ENCODE data around the gene SORBS2. TPM values are rescaled to one million over a fixed set of nuclear protein-coding genes. Genes with fewer than 3 reads are reported as not detected.
"Not testable (repeated sequence)": the region's sequence is repeated elsewhere in the genome, so short reads cannot be mapped to it uniquely, and the experiment has no call there.

The SORBS2 gene
- total and polyA plus RNA-seq, 2 of the 4 experiments (the other 2 are of a cell fraction) = 0.18 TPM; not detected in 1

GRCh38 chr4:185559915-185560281, 252.1 kb downstream of the SORBS2 start:
- dilution Hi-C loops (cut with HindIII; ENCODE audit: low sequenced_read_pairs, unreplicated experiment) = no loop called here
- Histone ChIP-seq H3K36me3 (ENCODE audit: control insufficient read depth, insufficient read depth, low read length) (no peaks in the 10 kb centered on the region), H3K18ac (ENCODE audit: low read depth, low read length) (no peak overlapping the region), H3K27me3 (ENCODE audit: control insufficient read depth, insufficient read depth, low read length) (no peaks in the 10 kb centered on the region), H2BK15ac (ENCODE audit: low read depth, low read length) (peak overlapping the region; percentile 27; the same call in 1 of the 3 replicates), H3K4me3 (ENCODE audit: insufficient read depth, low read depth, low read length) (no peak overlapping the region), H3K79me1 (ENCODE audit: low read depth in 1 of 2, low read length in 2 of 2) (no peaks in the 10 kb centered on the region), H3K9ac (ENCODE audit: low read depth, low read length) (no peak overlapping the region), H2AFZ (replicated peaks; ENCODE audit: low read length, poor library complexity) (peak overlapping the region; percentile 25), H3K23ac (ENCODE audit: low read depth, low read length) (no peak overlapping the region), H3K14ac (replicated peaks; ENCODE audit: low read depth, low read length) (peak overlapping the region; percentile 52), H3K4me1 (ENCODE audit: control insufficient read depth, insufficient read depth, low read length) (peaks cover 4% of the 10 kb centered on the region), H2AK9ac (replicated peaks; ENCODE audit: low read depth, low read length, poor library complexity) (no peak overlapping the region), H4K91ac (ENCODE audit: insufficient read depth, low read depth, low read length) (peak overlapping the region; percentile 32; the same call in 1 of the 2 replicates), H2BK120ac (ENCODE audit: low read depth, low read length) (peak overlapping the region; percentile 63), H3K27ac (ENCODE audit: insufficient read depth, low read length) (peak overlapping the region; percentile 49; the same call in 1 of the 2 replicates), H3K56ac (ENCODE audit: extremely low read depth, insufficient read depth, low read length) (no peak overlapping the region), H4K5ac (ENCODE audit: low read depth, low read length) (no peak overlapping the region; the same call in 1 of the 2 replicates), H3K9me1 (ENCODE audit: insufficient read depth, low read length) (peaks cover 5% of the 10 kb centered on the region; the same call in 1 of the 2 replicates), H2BK5ac (ENCODE audit: low read depth, low read length, poor library complexity, severe bottlenecking) (peak overlapping the region; percentile 32), H3K4me2 (ENCODE audit: low read depth, low read length) (no peak overlapping the region), H4K20me1 (ENCODE audit: insufficient read depth, low read length) (no peaks in the 10 kb centered on the region), H3K4ac (ENCODE audit: low read depth, low read length) (peak overlapping the region; percentile 58), H2AK5ac (ENCODE audit: low read depth, low read length) (peak overlapping the region; percentile 64), H4K8ac (ENCODE audit: low read depth in 2 of 2, low read length in 2 of 2) (peak overlapping the region in 1 of 2 experiments; percentile 58; a peak in 2 of 4 replicates), H2BK20ac (ENCODE audit: low read depth, low read length) (peak overlapping the region; percentile 51; the same call in 1 of the 2 replicates), H3K9me3 (ENCODE audit: control insufficient read depth, insufficient read depth, low read length) (no peaks in the 10 kb centered on the region)
- ChIA-PET CTCF (interaction anchor here (0.7 kb wide), 1 partner anchor 33 kb away, joined by 3 read pairs; no protein-coding TSS in a partner anchor), POLR2A (ENCODE audit: unreplicated experiment) (no interaction called here)
- intact Hi-C loops (cut with micrococcal nuclease) = no loop called here
- WGBS, 2 experiments (ENCODE audit: extremely low coverage in 2 of 2, insufficient read length in 1 of 2) = no CpG with 5 or more reads among the region's 4 CpGs
- 0 out of 2 replicates have a peak, but pooled peaks have one; percentile 42 for TF ChIP-seq MAZ (IDR thresholded peaks at IDR 0.05; ENCODE audit: borderline replicate concordance, low read depth, low read length)
- 0 out of 2 replicates have a peak, but pooled peaks have one; percentile 21 for TF ChIP-seq MAFK (IDR thresholded peaks at IDR 0.05; ENCODE audit: low read depth, low read length)
- TF ChIP-seq FOS (IDR thresholded peaks at IDR 0.05; ENCODE audit: low read depth, low read length) = no peak
- no peak for TF ChIP-seq USF2 (IDR thresholded peaks at IDR 0.05; ENCODE audit: low read depth, low read length)
- TF ChIP-seq NFE2L2 (IDR thresholded peaks at IDR 0.05; ENCODE audit: low read depth, low read length) = peak; percentile 75
- DNase-seq (peak; percentile 68), ATAC-seq (ENCODE audit: low read depth) (peak; percentile 95)
- BruUV-seq (replicated peaks) = no TSS peak
- in situ Hi-C loops (cut with MboI; ENCODE audit: low sequenced_read_pairs) = no loop called here

GRCh38 chr4:185559251-185559914, 252.6 kb downstream of the SORBS2 start:
- POLR2A ChIA-PET (ENCODE audit: unreplicated experiment); DNase-seq; H3K27me3 ChIP-seq (ENCODE audit: control insufficient read depth, insufficient read depth, low read length); H2BK15ac ChIP-seq (ENCODE audit: low read depth, low read length); H3K4me3 ChIP-seq (ENCODE audit: insufficient read depth, low read depth, low read length); H4K20me1 ChIP-seq (ENCODE audit: insufficient read depth, low read length); H3K56ac ChIP-seq (ENCODE audit: extremely low read depth, insufficient read depth, low read length); H3K9me3 ChIP-seq (ENCODE audit: control insufficient read depth, insufficient read depth, low read length); H3K36me3 ChIP-seq (ENCODE audit: control insufficient read depth, insufficient read depth, low read length); H3K9ac ChIP-seq (ENCODE audit: low read depth, low read length); BruUV-seq (replicated peaks); H2AK9ac ChIP-seq (replicated peaks; ENCODE audit: low read depth, low read length, poor library complexity); H3K4me1 ChIP-seq (ENCODE audit: control insufficient read depth, insufficient read depth, low read length); dilution Hi-C loops (cut with HindIII; ENCODE audit: low sequenced_read_pairs, unreplicated experiment); intact Hi-C loops (cut with micrococcal nuclease); H3K9me1 ChIP-seq (ENCODE audit: insufficient read depth, low read length); H3K4me2 ChIP-seq (ENCODE audit: low read depth, low read length); H3K79me1 ChIP-seq (ENCODE audit: low read depth in 1 of 2, low read length in 2 of 2); H3K23ac ChIP-seq (ENCODE audit: low read depth, low read length); in situ Hi-C loops (cut with MboI; ENCODE audit: low sequenced_read_pairs): not testable (repeated sequence)
- H3K14ac ChIP-seq (replicated peaks; ENCODE audit: low read depth, low read length) = peak overlapping the region; percentile 35; the same call in 1 of the 2 replicates
- peak overlapping the region; percentile 51 for H2BK20ac ChIP-seq (ENCODE audit: low read depth, low read length)
- H2AK5ac ChIP-seq (ENCODE audit: low read depth, low read length) = 0 out of 2 replicates have a peak overlapping the region, but pooled peaks have one; percentile 28
- CTCF ChIA-PET = interaction anchor here (0.7 kb wide), 1 partner anchor 33 kb away, joined by 3 read pairs; no protein-coding TSS in a partner anchor
- H3K27ac ChIP-seq (ENCODE audit: insufficient read depth, low read length) = peak overlapping the region; percentile 49; the same call in 1 of the 2 replicates
- 87% methylated on average over 3 of the region's 8 CpGs; no CpG with 5 or more reads in 1 of the 2 experiments for WGBS, 2 experiments (ENCODE audit: extremely low coverage in 2 of 2, insufficient read length in 1 of 2)
- peak overlapping the region; percentile 63 for H2BK120ac ChIP-seq (ENCODE audit: low read depth, low read length)
- peak overlapping the region; percentile 58 for H3K4ac ChIP-seq (ENCODE audit: low read depth, low read length)
- peak overlapping the region; percentile 32; the same call in 1 of the 2 replicates for H4K91ac ChIP-seq (ENCODE audit: insufficient read depth, low read depth, low read length)
- peak overlapping the region; percentile 24 for H3K18ac ChIP-seq (ENCODE audit: low read depth, low read length)
- H2AFZ ChIP-seq (replicated peaks; ENCODE audit: low read length, poor library complexity) = peak overlapping the region; percentile 25
- H4K5ac ChIP-seq (ENCODE audit: low read depth, low read length) = peak overlapping the region; percentile 24
- peak overlapping the region in 1 of 2 experiments; percentile 58; a peak in 2 of 4 replicates for H4K8ac ChIP-seq (ENCODE audit: low read depth in 2 of 2, low read length in 2 of 2)
- peak overlapping the region; percentile 32 for H2BK5ac ChIP-seq (ENCODE audit: low read depth, low read length, poor library complexity, severe bottlenecking)
- ATAC-seq (ENCODE audit: low read depth) = peak; percentile 32

Measured in IMR-90 (cell line).